ENCODE measurements around the gene DISC1.

DISC1 gene

DNA sequence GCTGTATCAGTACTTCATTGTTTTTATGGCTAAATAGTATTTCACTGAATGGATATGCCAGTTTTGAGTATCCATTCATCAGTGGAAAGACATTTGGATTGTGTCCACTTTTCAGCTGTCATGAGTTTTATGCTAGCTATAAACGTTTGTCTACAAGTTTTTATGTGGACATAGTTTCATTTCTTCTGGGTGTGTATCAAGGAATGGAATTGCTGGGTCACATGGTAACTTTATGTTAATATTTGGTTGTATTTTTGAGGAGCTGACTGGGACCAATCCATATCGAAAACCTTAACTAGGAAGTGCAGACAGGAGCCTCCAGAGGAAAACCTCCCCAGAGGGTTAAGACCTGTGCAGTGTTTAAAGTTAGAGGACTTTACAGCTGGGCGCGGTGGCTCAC is 31.8 kb upstream of the DISC1 start:
- no peak overlapping the region for H4K8ac ChIP-seq (ENCODE audit: low read depth, low read length)
- H4K91ac ChIP-seq (ENCODE audit: low read depth, low read length, poor library complexity): no peak overlapping the region
- H2BK5ac ChIP-seq (ENCODE audit: low read length): no peak overlapping the region
- no peak overlapping the region for H3K27ac ChIP-seq (replicated peaks; ENCODE audit: low read length)
- no peak overlapping the region for H3K4me3 ChIP-seq (ENCODE audit: low read length in 2 of 2)
- H3K9ac ChIP-seq (ENCODE audit: low read depth, low read length, poor library complexity): no peak overlapping the region
- no peaks in the 10 kb centered on the region for H3K36me3 ChIP-seq (replicated peaks in 1 of 2; ENCODE audit: control insufficient read depth in 2 of 2, insufficient read depth in 2 of 2, low read length in 2 of 2)
- no peak overlapping the region for H2BK12ac ChIP-seq (ENCODE audit: low read length)
- no peaks in the 10 kb centered on the region for H3K9me3 ChIP-seq (replicated peaks in 1 of 2; ENCODE audit: control insufficient read depth in 2 of 2, insufficient read depth in 1 of 2, low read depth in 1 of 2, low read length in 2 of 2)
- no peaks in the 10 kb centered on the region for H3K79me1 ChIP-seq (ENCODE audit: low read depth, low read length)
- H3K18ac ChIP-seq (ENCODE audit: low read length): no peak overlapping the region
- H2BK15ac ChIP-seq (ENCODE audit: low read length): no peak overlapping the region
- H3K23ac ChIP-seq (ENCODE audit: low read depth, low read length, poor library complexity): no peak overlapping the region
- H3K4me1 ChIP-seq (ENCODE audit: control insufficient read depth in 2 of 2, insufficient read depth in 1 of 2, low read depth in 1 of 2, low read length in 2 of 2): peaks cover 0 to 7% of the 10 kb centered on the region in 2 donors
- no peak for DNase-seq (ENCODE audit: low spot score)
- no peak overlapping the region for H3K4me2 ChIP-seq (ENCODE audit: insufficient read depth, low read length, poor library complexity, severe bottlenecking)
- no peaks in the 10 kb centered on the region for H3K27me3 ChIP-seq (ENCODE audit: control insufficient read depth in 3 of 3, insufficient read depth in 3 of 3, low read depth in 1 of 3, low read length in 3 of 3)
- H2AFZ ChIP-seq (ENCODE audit: low read length): no peak overlapping the region
- H2BK120ac ChIP-seq (ENCODE audit: low read depth, low read length): no peak overlapping the region
- no peak overlapping the region for H3K4ac ChIP-seq (ENCODE audit: low read length)
- H2AK5ac ChIP-seq (ENCODE audit: low read depth, low read length): no peak overlapping the region
- H3K14ac ChIP-seq (ENCODE audit: low read length): no peak overlapping the region
- WGBS, 2 donors (ENCODE audit: extremely low coverage in 2 of 2, insufficient read length in 2 of 2, insufficient replicate concordance in 1 of 2): no CpG with 5 or more reads among the region's 4 CpGs

DNA sequence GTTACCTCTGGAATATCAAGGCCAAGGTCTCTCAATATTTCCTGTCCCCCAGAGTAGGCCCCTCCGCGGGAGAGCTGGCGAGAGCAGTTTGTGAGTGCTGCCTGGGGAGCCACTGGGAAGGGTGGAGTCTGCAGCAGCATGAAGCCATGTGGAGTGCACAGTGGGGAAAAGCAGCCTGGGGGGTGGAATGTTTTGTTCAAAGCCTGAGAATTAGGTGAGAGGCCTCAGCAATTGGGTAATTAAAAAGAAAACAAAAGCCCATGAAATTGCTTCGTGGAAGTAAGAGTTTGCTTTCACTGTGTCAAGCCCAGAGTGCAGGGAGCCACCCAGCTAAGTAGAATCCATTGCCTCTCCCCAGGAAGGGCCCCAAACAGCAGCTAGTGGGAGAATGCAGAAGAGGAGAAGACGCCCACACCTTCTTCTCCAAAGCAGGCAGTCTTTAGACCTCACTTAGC is 30.2 kb upstream of the DISC1 start:
- no peak overlapping the region for H3K27ac ChIP-seq (replicated peaks; ENCODE audit: low read length)
- DNase-seq (ENCODE audit: low spot score): no peak
- H2BK12ac ChIP-seq (ENCODE audit: low read length): no peak overlapping the region
- H3K4me3 ChIP-seq (ENCODE audit: low read length in 2 of 2): no peak overlapping the region
- no peak overlapping the region for H2AK5ac ChIP-seq (ENCODE audit: low read depth, low read length)
- no peak overlapping the region for H4K91ac ChIP-seq (ENCODE audit: low read depth, low read length, poor library complexity)
- no peaks in the 10 kb centered on the region for H3K79me1 ChIP-seq (ENCODE audit: low read depth, low read length)
- H3K27me3 ChIP-seq (ENCODE audit: control insufficient read depth in 3 of 3, insufficient read depth in 3 of 3, low read depth in 1 of 3, low read length in 3 of 3): no peaks in the 10 kb centered on the region
- H3K14ac ChIP-seq (ENCODE audit: low read length): no peak overlapping the region
- H3K18ac ChIP-seq (ENCODE audit: low read length): no peak overlapping the region
- H2BK120ac ChIP-seq (ENCODE audit: low read depth, low read length): no peak overlapping the region
- WGBS, 2 donors (ENCODE audit: extremely low coverage in 2 of 2, insufficient read length in 2 of 2, insufficient replicate concordance in 1 of 2): no CpG with 5 or more reads among the region's 5 CpGs
- no peak overlapping the region for H4K8ac ChIP-seq (ENCODE audit: low read depth, low read length)
- no peak overlapping the region for H3K9ac ChIP-seq (ENCODE audit: low read depth, low read length, poor library complexity)
- H3K4ac ChIP-seq (ENCODE audit: low read length): no peak overlapping the region
- H3K36me3 ChIP-seq (replicated peaks in 1 of 2; ENCODE audit: control insufficient read depth in 2 of 2, insufficient read depth in 2 of 2, low read length in 2 of 2): no peaks in the 10 kb centered on the region
- H3K4me1 ChIP-seq (ENCODE audit: control insufficient read depth in 2 of 2, insufficient read depth in 1 of 2, low read depth in 1 of 2, low read length in 2 of 2): peaks cover 0 to 7% of the 10 kb centered on the region in 2 donors
- H3K23ac ChIP-seq (ENCODE audit: low read depth, low read length, poor library complexity): no peak overlapping the region
- no peak overlapping the region for H2BK15ac ChIP-seq (ENCODE audit: low read length)
- no peaks in the 10 kb centered on the region for H3K9me3 ChIP-seq (replicated peaks in 1 of 2; ENCODE audit: control insufficient read depth in 2 of 2, insufficient read depth in 1 of 2, low read depth in 1 of 2, low read length in 2 of 2)
- no peak overlapping the region for H3K4me2 ChIP-seq (ENCODE audit: insufficient read depth, low read length, poor library complexity, severe bottlenecking)
- no peak overlapping the region for H2BK5ac ChIP-seq (ENCODE audit: low read length)
- H2AFZ ChIP-seq (ENCODE audit: low read length): peak overlapping the region; percentile 15

DNA sequence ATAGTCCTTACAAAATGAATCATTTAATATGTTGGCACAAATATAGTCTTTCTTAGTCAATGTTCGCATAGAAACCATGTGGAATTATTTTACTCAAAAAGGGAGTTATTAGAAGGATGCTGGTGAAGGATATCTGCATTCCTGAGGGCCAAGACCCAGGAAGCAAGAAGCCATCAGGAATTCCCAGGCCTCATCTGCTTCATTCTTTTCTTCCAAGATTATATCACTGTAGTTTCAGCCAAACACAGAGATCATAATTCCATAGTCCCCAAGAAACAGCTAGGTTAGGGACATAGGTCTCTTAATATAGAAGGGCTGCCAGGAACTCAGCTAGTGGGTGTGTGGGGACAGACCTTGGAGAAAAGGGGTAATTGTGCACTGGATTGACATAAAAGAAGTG is 28.6 kb upstream of the DISC1 start:
- no peaks in the 10 kb centered on the region for H3K36me3 ChIP-seq (replicated peaks in 1 of 2; ENCODE audit: control insufficient read depth in 2 of 2, insufficient read depth in 2 of 2, low read length in 2 of 2)
- H3K9ac ChIP-seq (ENCODE audit: low read depth, low read length, poor library complexity): no peak overlapping the region
- peaks cover 0 to 7% of the 10 kb centered on the region in 2 donors for H3K4me1 ChIP-seq (ENCODE audit: control insufficient read depth in 2 of 2, insufficient read depth in 1 of 2, low read depth in 1 of 2, low read length in 2 of 2)
- H2BK12ac ChIP-seq (ENCODE audit: low read length): no peak overlapping the region
- no peak overlapping the region for H3K4ac ChIP-seq (ENCODE audit: low read length)
- no peaks in the 10 kb centered on the region for H3K27me3 ChIP-seq (ENCODE audit: control insufficient read depth in 3 of 3, insufficient read depth in 3 of 3, low read depth in 1 of 3, low read length in 3 of 3)
- no peak overlapping the region for H3K27ac ChIP-seq (replicated peaks; ENCODE audit: low read length)
- DNase-seq (ENCODE audit: low spot score): no peak
- H3K4me3 ChIP-seq (ENCODE audit: low read length in 2 of 2): no peak overlapping the region
- no peak overlapping the region for H2AFZ ChIP-seq (ENCODE audit: low read length)
- no peaks in the 10 kb centered on the region for H3K9me3 ChIP-seq (replicated peaks in 1 of 2; ENCODE audit: control insufficient read depth in 2 of 2, insufficient read depth in 1 of 2, low read depth in 1 of 2, low read length in 2 of 2)
- no peak overlapping the region for H3K23ac ChIP-seq (ENCODE audit: low read depth, low read length, poor library complexity)
- no peak overlapping the region for H4K91ac ChIP-seq (ENCODE audit: low read depth, low read length, poor library complexity)
- no peak overlapping the region for H4K8ac ChIP-seq (ENCODE audit: low read depth, low read length)
- WGBS, 2 donors (ENCODE audit: extremely low coverage in 2 of 2, insufficient read length in 2 of 2, insufficient replicate concordance in 1 of 2): no CpG with 5 or more reads among the region's 1 CpG
- no peak overlapping the region for H3K4me2 ChIP-seq (ENCODE audit: insufficient read depth, low read length, poor library complexity, severe bottlenecking)
- H2BK15ac ChIP-seq (ENCODE audit: low read length): no peak overlapping the region
- H2BK120ac ChIP-seq (ENCODE audit: low read depth, low read length): no peak overlapping the region
- H3K18ac ChIP-seq (ENCODE audit: low read length): no peak overlapping the region
- no peaks in the 10 kb centered on the region for H3K79me1 ChIP-seq (ENCODE audit: low read depth, low read length)
- H3K14ac ChIP-seq (ENCODE audit: low read length): no peak overlapping the region
- no peak overlapping the region for H2AK5ac ChIP-seq (ENCODE audit: low read depth, low read length)
- H2BK5ac ChIP-seq (ENCODE audit: low read length): no peak overlapping the region

DNA sequence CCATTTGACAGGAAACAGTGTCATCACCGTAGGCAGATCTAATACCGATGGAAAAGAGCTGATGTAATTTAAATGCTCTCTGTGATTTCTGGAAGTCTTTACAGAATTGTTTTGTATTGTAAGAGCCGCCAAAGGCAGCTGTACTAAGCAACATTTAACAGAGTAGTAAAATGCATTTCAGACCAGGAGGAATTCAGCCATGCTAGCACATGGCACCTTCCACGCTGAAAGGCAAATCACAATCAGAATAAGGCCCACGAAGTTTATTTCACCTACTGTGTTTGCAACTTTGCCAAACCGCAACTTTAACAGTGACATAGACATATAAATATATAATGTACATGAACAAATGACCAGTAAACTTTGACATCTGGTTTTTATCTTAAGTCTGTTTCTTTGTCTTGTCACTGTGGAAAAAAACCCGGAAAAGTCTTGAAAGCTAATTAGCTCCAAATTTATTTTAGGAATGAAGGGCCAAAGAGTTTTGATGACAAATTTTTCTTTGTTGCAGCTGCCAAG is 26.1 kb upstream of the DISC1 start:
- Histone ChIP-seq H2BK12ac (ENCODE audit: low read length) (no peak overlapping the region), H4K8ac (ENCODE audit: low read depth, low read length) (no peak overlapping the region), H3K4me2 (ENCODE audit: insufficient read depth, low read length, poor library complexity, severe bottlenecking) (no peak overlapping the region), H3K4me1 (ENCODE audit: control insufficient read depth in 2 of 2, insufficient read depth in 1 of 2, low read depth in 1 of 2, low read length in 2 of 2) (peaks cover 0 to 9% of the 10 kb centered on the region in 2 donors), H2BK120ac (ENCODE audit: low read depth, low read length) (no peak overlapping the region), H3K27me3 (ENCODE audit: control insufficient read depth in 3 of 3, insufficient read depth in 3 of 3, low read depth in 1 of 3, low read length in 3 of 3) (no peaks in the 10 kb centered on the region), H3K36me3 (replicated peaks in 1 of 2; ENCODE audit: control insufficient read depth in 2 of 2, insufficient read depth in 2 of 2, low read length in 2 of 2) (no peaks in the 10 kb centered on the region), H3K23ac (ENCODE audit: low read depth, low read length, poor library complexity) (no peak overlapping the region), H2AFZ (ENCODE audit: low read length) (peak overlapping the region; percentile 68), H3K14ac (ENCODE audit: low read length) (no peak overlapping the region), H2AK5ac (ENCODE audit: low read depth, low read length) (no peak overlapping the region), H3K4ac (ENCODE audit: low read length) (no peak overlapping the region), H3K4me3 (ENCODE audit: low read length in 2 of 2) (no peak overlapping the region), H2BK5ac (ENCODE audit: low read length) (no peak overlapping the region), H3K18ac (ENCODE audit: low read length) (no peak overlapping the region), H3K9me3 (replicated peaks in 1 of 2; ENCODE audit: control insufficient read depth in 2 of 2, insufficient read depth in 1 of 2, low read depth in 1 of 2, low read length in 2 of 2) (no peaks in the 10 kb centered on the region), H3K27ac (replicated peaks; ENCODE audit: low read length) (no peak overlapping the region), H3K79me1 (ENCODE audit: low read depth, low read length) (no peaks in the 10 kb centered on the region), H4K91ac (ENCODE audit: low read depth, low read length, poor library complexity) (no peak overlapping the region), H3K9ac (ENCODE audit: low read depth, low read length, poor library complexity) (no peak overlapping the region), H2BK15ac (ENCODE audit: low read length) (no peak overlapping the region)
- no peak for DNase-seq (ENCODE audit: low spot score)
- whole genome bisulfite sequencing, 2 donors (ENCODE audit: extremely low coverage in 2 of 2, insufficient read length in 2 of 2, insufficient replicate concordance in 1 of 2): no CpG with 5 or more reads among the region's 7 CpGs

Data from neuronal stem cell (in vitro differentiated cells).